Measurements from ENCODE around the gene CYREN.

The CYREN gene

GRCh38 chr7:135208102-135208793, 37.7 kb upstream of the CYREN start:
- H3K9ac ChIP-seq (ENCODE audit: low read depth in 1 of 2, low read length in 2 of 2), result no peak overlapping the region
- H3K4me1 ChIP-seq (ENCODE audit: control insufficient read depth in 1 of 2, insufficient read depth in 2 of 2, low read length in 2 of 2), result peaks cover 11 to 16% of the 10 kb centered on the region in 2 donors
- peak overlapping the region; percentile 60 for H3K27ac ChIP-seq (ENCODE audit: low read depth, low read length)

DNA sequence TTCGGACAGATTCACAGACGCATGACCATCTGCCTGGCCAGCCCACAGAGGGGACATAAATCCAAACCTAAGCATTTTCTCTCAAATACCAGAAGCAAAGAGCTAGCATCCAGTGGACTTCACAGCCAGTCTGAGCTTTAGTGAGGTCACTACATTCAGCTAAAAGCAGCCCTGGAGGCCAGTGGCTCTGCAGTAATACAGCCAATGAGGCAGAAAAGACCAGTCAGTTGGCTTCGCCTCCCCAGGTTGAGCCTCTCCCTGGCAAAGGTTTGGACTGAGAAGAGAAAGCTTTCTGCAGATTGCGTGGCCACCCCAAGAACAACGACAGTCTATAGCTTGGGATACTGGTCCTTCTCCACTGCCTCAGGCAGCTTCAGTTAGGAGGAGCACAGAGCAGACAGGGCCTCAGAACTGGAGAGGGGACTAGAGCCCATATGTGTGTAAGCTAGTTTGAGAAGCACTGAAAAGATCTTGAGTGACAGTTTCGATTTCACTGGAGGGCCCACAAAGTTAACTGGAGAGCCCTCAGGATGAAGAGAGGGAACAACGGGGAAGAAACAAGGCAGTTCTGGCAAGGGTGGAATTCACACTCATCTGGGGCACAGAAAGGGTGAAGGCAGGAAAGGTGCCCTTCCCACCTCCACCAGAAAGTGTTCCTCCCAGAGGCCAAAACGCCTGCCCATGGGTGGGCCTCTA, 37.0 kb upstream of the CYREN start:
- peak overlapping the region; percentile 38 for H3K27ac ChIP-seq (ENCODE audit: low read depth, low read length)
- no peak overlapping the region for H3K9ac ChIP-seq (ENCODE audit: low read depth in 1 of 2, low read length in 2 of 2)
- H3K4me3 ChIP-seq (ENCODE audit: low read depth in 1 of 2, low read length in 2 of 2), result no peak overlapping the region
- H3K4me1 ChIP-seq (ENCODE audit: control insufficient read depth in 1 of 2, insufficient read depth in 2 of 2, low read length in 2 of 2), result peaks cover 11 to 16% of the 10 kb centered on the region in 2 donors
- no peaks in the 10 kb centered on the region for H3K9me3 ChIP-seq (ENCODE audit: control insufficient read depth in 1 of 2, low read length in 2 of 2)
- no peaks in the 10 kb centered on the region for H3K27me3 ChIP-seq (ENCODE audit: control insufficient read depth in 1 of 2, insufficient read depth in 2 of 2, low read length in 2 of 2)
- H3K36me3 ChIP-seq (ENCODE audit: control insufficient read depth in 1 of 2, insufficient read depth in 2 of 2, low read length in 2 of 2), result peaks cover 0 to 25% of the 10 kb centered on the region in 2 donors

More at GRCh38 chr7:135208102-135208793, 37.7 kb upstream of the CYREN start:
- Histone ChIP-seq H3K4me3 (ENCODE audit: low read depth in 1 of 2, low read length in 2 of 2) (no peak overlapping the region), H3K36me3 (ENCODE audit: control insufficient read depth in 1 of 2, insufficient read depth in 2 of 2, low read length in 2 of 2) (peaks cover 0 to 21% of the 10 kb centered on the region in 2 donors), H3K9me3 (ENCODE audit: control insufficient read depth in 1 of 2, low read length in 2 of 2) (no peaks in the 10 kb centered on the region), H3K27me3 (ENCODE audit: control insufficient read depth in 1 of 2, insufficient read depth in 2 of 2, low read length in 2 of 2) (no peaks in the 10 kb centered on the region)

GRCh38 chr7:135206941-135207391, 36.5 kb upstream of the CYREN start:
- Histone ChIP-seq H3K4me3 (ENCODE audit: low read depth in 1 of 2, low read length in 2 of 2) (no peak overlapping the region), H3K36me3 (ENCODE audit: control insufficient read depth in 1 of 2, insufficient read depth in 2 of 2, low read length in 2 of 2) (peaks cover 0 to 25% of the 10 kb centered on the region in 2 donors), H3K9ac (ENCODE audit: low read depth in 1 of 2, low read length in 2 of 2) (no peak overlapping the region), H3K4me1 (ENCODE audit: control insufficient read depth in 1 of 2, insufficient read depth in 2 of 2, low read length in 2 of 2) (peaks cover 11 to 16% of the 10 kb centered on the region in 2 donors), H3K27me3 (ENCODE audit: control insufficient read depth in 1 of 2, insufficient read depth in 2 of 2, low read length in 2 of 2) (no peaks in the 10 kb centered on the region), H3K27ac (ENCODE audit: low read depth, low read length) (peak overlapping the region; percentile 38), H3K9me3 (ENCODE audit: control insufficient read depth in 1 of 2, low read length in 2 of 2) (no peaks in the 10 kb centered on the region)

- Histone ChIP-seq H3K4me1 (ENCODE audit: control insufficient read depth in 1 of 2, insufficient read depth in 2 of 2, low read length in 2 of 2) (peaks cover 10 to 16% of the 10 kb centered on the region in 2 donors), H3K36me3 (ENCODE audit: control insufficient read depth in 1 of 2, insufficient read depth in 2 of 2, low read length in 2 of 2) (peaks cover 0 to 28% of the 10 kb centered on the region in 2 donors), H3K27ac (ENCODE audit: low read depth, low read length) (no peak overlapping the region), H3K4me3 (ENCODE audit: low read depth in 1 of 2, low read length in 2 of 2) (no peak overlapping the region), H3K9me3 (ENCODE audit: control insufficient read depth in 1 of 2, low read length in 2 of 2) (no peaks in the 10 kb centered on the region), H3K27me3 (ENCODE audit: control insufficient read depth in 1 of 2, insufficient read depth in 2 of 2, low read length in 2 of 2) (no peaks in the 10 kb centered on the region), H3K9ac (ENCODE audit: low read depth in 1 of 2, low read length in 2 of 2) (no peak overlapping the region)
These were observed 35.3 kb upstream of the CYREN start for GRCh38 chr7:135205850-135206249.

- no peak overlapping the region for H3K4me3 ChIP-seq (ENCODE audit: low read depth in 1 of 2, low read length in 2 of 2)
- no peak overlapping the region for H3K9ac ChIP-seq (ENCODE audit: low read depth in 1 of 2, low read length in 2 of 2)
- H3K27ac ChIP-seq (ENCODE audit: low read depth, low read length), result no peak overlapping the region
- H3K36me3 ChIP-seq (ENCODE audit: control insufficient read depth in 1 of 2, insufficient read depth in 2 of 2, low read length in 2 of 2), result peaks cover 0 to 38% of the 10 kb centered on the region in 2 donors
- no peaks in the 10 kb centered on the region for H3K27me3 ChIP-seq (ENCODE audit: control insufficient read depth in 1 of 2, insufficient read depth in 2 of 2, low read length in 2 of 2)
- no peaks in the 10 kb centered on the region for H3K9me3 ChIP-seq (ENCODE audit: control insufficient read depth in 1 of 2, low read length in 2 of 2)
- H3K4me1 ChIP-seq (ENCODE audit: control insufficient read depth in 1 of 2, insufficient read depth in 2 of 2, low read length in 2 of 2), result peaks cover 4 to 11% of the 10 kb centered on the region in 2 donors
These were observed 34.4 kb upstream of the CYREN start for GRCh38 chr7:135204876-135205275.

DNA sequence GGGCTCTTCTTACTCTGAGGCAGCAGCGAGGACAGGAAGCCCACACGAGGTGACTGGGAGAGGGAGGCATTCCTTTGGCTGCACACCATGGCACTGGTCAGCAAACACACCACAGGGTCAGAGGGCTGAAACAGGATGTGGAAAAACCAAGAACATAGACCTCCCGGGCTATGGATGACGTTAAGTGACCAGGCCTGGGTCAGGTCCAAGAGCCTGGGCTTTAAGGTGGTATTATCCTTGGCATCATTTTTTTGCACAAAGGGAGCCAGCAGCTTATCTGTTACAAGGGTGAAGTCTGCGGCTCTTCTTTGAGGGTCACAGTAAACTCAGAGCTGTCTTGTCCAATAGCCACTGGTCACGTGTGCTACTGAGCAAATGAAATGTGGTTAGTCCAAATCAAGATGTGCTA, 33.8 kb upstream of the CYREN start:
- Histone ChIP-seq H3K36me3 (ENCODE audit: control insufficient read depth in 1 of 2, insufficient read depth in 2 of 2, low read length in 2 of 2) (peaks cover 0 to 43% of the 10 kb centered on the region in 2 donors), H3K9ac (ENCODE audit: low read depth in 1 of 2, low read length in 2 of 2) (no peak overlapping the region), H3K9me3 (ENCODE audit: control insufficient read depth in 1 of 2, low read length in 2 of 2) (no peaks in the 10 kb centered on the region), H3K27ac (ENCODE audit: low read depth, low read length) (no peak overlapping the region), H3K27me3 (ENCODE audit: control insufficient read depth in 1 of 2, insufficient read depth in 2 of 2, low read length in 2 of 2) (no peaks in the 10 kb centered on the region), H3K4me3 (ENCODE audit: low read depth in 1 of 2, low read length in 2 of 2) (no peak overlapping the region), H3K4me1 (ENCODE audit: control insufficient read depth in 1 of 2, insufficient read depth in 2 of 2, low read length in 2 of 2) (peaks cover 4 to 6% of the 10 kb centered on the region in 2 donors)

- no peaks in the 10 kb centered on the region for H3K9me3 ChIP-seq (ENCODE audit: control insufficient read depth in 1 of 2, low read length in 2 of 2)
- H3K4me1 ChIP-seq (ENCODE audit: control insufficient read depth in 1 of 2, insufficient read depth in 2 of 2, low read length in 2 of 2), result no peaks in the 10 kb centered on the region
- peaks cover 0 to 66% of the 10 kb centered on the region in 2 donors for H3K36me3 ChIP-seq (ENCODE audit: control insufficient read depth in 1 of 2, insufficient read depth in 2 of 2, low read length in 2 of 2)
- no peaks in the 10 kb centered on the region for H3K27me3 ChIP-seq (ENCODE audit: control insufficient read depth in 1 of 2, insufficient read depth in 2 of 2, low read length in 2 of 2)
- no peak overlapping the region for H3K9ac ChIP-seq (ENCODE audit: low read depth in 1 of 2, low read length in 2 of 2)
- no peak overlapping the region for H3K27ac ChIP-seq (ENCODE audit: low read depth, low read length)
- H3K4me3 ChIP-seq (ENCODE audit: low read depth in 1 of 2, low read length in 2 of 2), result no peak overlapping the region
These were observed 30.8 kb upstream of the CYREN start for GRCh38 chr7:135201350-135201749.

DNA sequence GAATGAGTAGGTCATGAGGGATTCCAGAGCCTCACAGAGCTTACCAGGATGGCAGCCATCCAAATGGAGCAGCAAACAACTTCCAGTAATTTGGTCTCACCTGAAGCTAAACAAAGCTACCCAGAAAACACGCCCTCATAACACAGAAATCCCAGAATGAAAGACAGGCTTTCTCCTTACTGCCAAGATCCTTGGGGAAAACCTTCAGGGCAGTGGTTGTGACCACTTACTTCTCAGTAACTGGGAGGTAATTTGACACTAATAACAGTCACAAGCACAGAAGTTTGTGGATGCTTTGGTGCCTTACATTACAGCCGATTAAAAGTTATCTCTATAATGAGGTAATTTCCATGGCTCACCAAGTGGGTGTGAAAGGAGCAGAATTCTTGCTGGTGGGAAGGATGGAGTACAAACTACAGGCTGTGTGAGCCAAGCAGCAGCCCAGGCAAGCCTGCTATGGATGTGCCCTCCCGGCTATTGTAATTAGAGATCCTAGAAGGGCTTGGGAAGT, 30.4 kb upstream of the CYREN start:
- no peak overlapping the region for H3K4me3 ChIP-seq (ENCODE audit: low read depth in 1 of 2, low read length in 2 of 2)
- H3K36me3 ChIP-seq (ENCODE audit: control insufficient read depth in 1 of 2, insufficient read depth in 2 of 2, low read length in 2 of 2), result peaks cover 0 to 69% of the 10 kb centered on the region in 2 donors
- no peak overlapping the region for H3K9ac ChIP-seq (ENCODE audit: low read depth in 1 of 2, low read length in 2 of 2)
- H3K27me3 ChIP-seq (ENCODE audit: control insufficient read depth in 1 of 2, insufficient read depth in 2 of 2, low read length in 2 of 2), result no peaks in the 10 kb centered on the region
- H3K4me1 ChIP-seq (ENCODE audit: control insufficient read depth in 1 of 2, insufficient read depth in 2 of 2, low read length in 2 of 2), result no peaks in the 10 kb centered on the region
- no peaks in the 10 kb centered on the region for H3K9me3 ChIP-seq (ENCODE audit: control insufficient read depth in 1 of 2, low read length in 2 of 2)
- H3K27ac ChIP-seq (ENCODE audit: low read depth, low read length), result no peak overlapping the region

- no peaks in the 10 kb centered on the region for H3K9me3 ChIP-seq (ENCODE audit: control insufficient read depth in 1 of 2, low read length in 2 of 2)
- no peaks in the 10 kb centered on the region for H3K27me3 ChIP-seq (ENCODE audit: control insufficient read depth in 1 of 2, insufficient read depth in 2 of 2, low read length in 2 of 2)
- H3K9ac ChIP-seq (ENCODE audit: low read depth in 1 of 2, low read length in 2 of 2), result no peak overlapping the region
- no peaks in the 10 kb centered on the region for H3K4me1 ChIP-seq (ENCODE audit: control insufficient read depth in 1 of 2, insufficient read depth in 2 of 2, low read length in 2 of 2)
- no peak overlapping the region for H3K4me3 ChIP-seq (ENCODE audit: low read depth in 1 of 2, low read length in 2 of 2)
- H3K36me3 ChIP-seq (ENCODE audit: control insufficient read depth in 1 of 2, insufficient read depth in 2 of 2, low read length in 2 of 2), result peaks cover 0 to 73% of the 10 kb centered on the region in 2 donors
- H3K27ac ChIP-seq (ENCODE audit: low read depth, low read length), result no peak overlapping the region
These were observed 28.9 kb upstream of the CYREN start for GRCh38 chr7:135199439-135199838.

All from duodenal mucosa (tissue), 2 donors.